ENCODE measurements around the gene KCTD7. TPM values are rescaled to one million over a fixed set of nuclear protein-coding genes. Genes with fewer than 3 reads are reported as not detected.

Gene KCTD7
- total and polyA plus RNA-seq, 2 of the 4 experiments (the other 2 are of a cell fraction) = 6.1 to 12.8 TPM

- no peaks in the 10 kb centered on the region for H3K9me3 ChIP-seq (ENCODE audit: control insufficient read depth, insufficient read depth, low read length)
- H2AFZ ChIP-seq (replicated peaks; ENCODE audit: low read length, poor library complexity) = no peak overlapping the region
- H3K18ac ChIP-seq (ENCODE audit: low read depth, low read length) = no peak overlapping the region
- H2BK15ac ChIP-seq (ENCODE audit: low read depth, low read length) = no peak overlapping the region
- no peak overlapping the region for H4K5ac ChIP-seq (ENCODE audit: low read depth, low read length)
- dilution Hi-C loops (cut with HindIII; ENCODE audit: low sequenced_read_pairs, unreplicated experiment) (no loop called here), intact Hi-C loops (cut with micrococcal nuclease) (no loop called here), in situ Hi-C loops (cut with MboI; ENCODE audit: low sequenced_read_pairs) (no loop called here)
- no peak overlapping the region for H3K27ac ChIP-seq (ENCODE audit: insufficient read depth, low read length)
- ChIA-PET CTCF (no interaction called here), POLR2A (ENCODE audit: unreplicated experiment) (no interaction called here)
- H3K4me2 ChIP-seq (ENCODE audit: low read depth, low read length) = no peak overlapping the region
- H3K56ac ChIP-seq (ENCODE audit: extremely low read depth, insufficient read depth, low read length) = no peak overlapping the region
- no peaks in the 10 kb centered on the region for H3K36me3 ChIP-seq (ENCODE audit: control insufficient read depth, insufficient read depth, low read length)
- H2BK120ac ChIP-seq (ENCODE audit: low read depth, low read length) = no peak overlapping the region
- H2AK5ac ChIP-seq (ENCODE audit: low read depth, low read length) = no peak overlapping the region
- H2BK20ac ChIP-seq (ENCODE audit: low read depth, low read length) = no peak overlapping the region
- no peaks in the 10 kb centered on the region for H3K4me1 ChIP-seq (ENCODE audit: control insufficient read depth, insufficient read depth, low read length)
- TF ChIP-seq FOS (IDR thresholded peaks at IDR 0.05; ENCODE audit: low read depth, low read length) (no peak), NFE2L2 (IDR thresholded peaks at IDR 0.05; ENCODE audit: low read depth, low read length) (no peak), BHLHE40 (IDR thresholded peaks at IDR 0.05; ENCODE audit: low read depth, low read length) (no peak), RAD21 (IDR thresholded peaks at IDR 0.05; ENCODE audit: low read length) (no peak), RCOR1 (IDR thresholded peaks at IDR 0.05; ENCODE audit: insufficient replicate concordance, low read length) (no peak), MAFK (IDR thresholded peaks at IDR 0.05; ENCODE audit: low read depth, low read length) (no peak), MAZ (IDR thresholded peaks at IDR 0.05; ENCODE audit: borderline replicate concordance, low read depth, low read length) (no peak), POLR2A (IDR thresholded peaks at IDR 0.05; ENCODE audit: low read depth, low read length) (no peak), MXI1 (IDR thresholded peaks at IDR 0.05; ENCODE audit: borderline replicate concordance, low read depth, low read length) (no peak), CHD1 (IDR thresholded peaks at IDR 0.05; ENCODE audit: low read depth, low read length) (no peak), RFX5 (IDR thresholded peaks at IDR 0.05; ENCODE audit: low read depth, low read length) (no peak), ELK1 (IDR thresholded peaks at IDR 0.05; ENCODE audit: borderline replicate concordance, low read depth, low read length) (no peak), SMC3 (IDR thresholded peaks at IDR 0.05; ENCODE audit: low read depth, low read length) (no peak)
- TF ChIP-seq, protein P1, sequence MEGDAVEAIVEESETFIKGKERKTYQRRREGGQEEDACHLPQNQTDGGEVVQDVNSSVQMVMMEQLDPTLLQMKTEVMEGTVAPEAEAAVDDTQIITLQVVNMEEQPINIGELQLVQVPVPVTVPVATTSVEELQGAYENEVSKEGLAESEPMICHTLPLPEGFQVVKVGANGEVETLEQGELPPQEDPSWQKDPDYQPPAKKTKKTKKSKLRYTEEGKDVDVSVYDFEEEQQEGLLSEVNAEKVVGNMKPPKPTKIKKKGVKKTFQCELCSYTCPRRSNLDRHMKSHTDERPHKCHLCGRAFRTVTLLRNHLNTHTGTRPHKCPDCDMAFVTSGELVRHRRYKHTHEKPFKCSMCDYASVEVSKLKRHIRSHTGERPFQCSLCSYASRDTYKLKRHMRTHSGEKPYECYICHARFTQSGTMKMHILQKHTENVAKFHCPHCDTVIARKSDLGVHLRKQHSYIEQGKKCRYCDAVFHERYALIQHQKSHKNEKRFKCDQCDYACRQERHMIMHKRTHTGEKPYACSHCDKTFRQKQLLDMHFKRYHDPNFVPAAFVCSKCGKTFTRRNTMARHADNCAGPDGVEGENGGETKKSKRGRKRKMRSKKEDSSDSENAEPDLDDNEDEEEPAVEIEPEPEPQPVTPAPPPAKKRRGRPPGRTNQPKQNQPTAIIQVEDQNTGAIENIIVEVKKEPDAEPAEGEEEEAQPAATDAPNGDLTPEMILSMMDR (conservative IDR thresholded peaks at IDR 0.05; ENCODE audit: low read depth, low read length) = no peak
- TF ChIP-seq, protein P2, sequence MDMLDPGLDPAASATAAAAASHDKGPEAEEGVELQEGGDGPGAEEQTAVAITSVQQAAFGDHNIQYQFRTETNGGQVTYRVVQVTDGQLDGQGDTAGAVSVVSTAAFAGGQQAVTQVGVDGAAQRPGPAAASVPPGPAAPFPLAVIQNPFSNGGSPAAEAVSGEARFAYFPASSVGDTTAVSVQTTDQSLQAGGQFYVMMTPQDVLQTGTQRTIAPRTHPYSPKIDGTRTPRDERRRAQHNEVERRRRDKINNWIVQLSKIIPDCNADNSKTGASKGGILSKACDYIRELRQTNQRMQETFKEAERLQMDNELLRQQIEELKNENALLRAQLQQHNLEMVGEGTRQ (IDR thresholded peaks at IDR 0.05; ENCODE audit: low read depth, low read length) = no peak
- no peaks in the 10 kb centered on the region for H4K20me1 ChIP-seq (ENCODE audit: insufficient read depth, low read length)
- H4K91ac ChIP-seq (ENCODE audit: insufficient read depth, low read depth, low read length) = no peak overlapping the region
- BruUV-seq (replicated peaks) = no TSS peak
- no peak overlapping the region for H2BK5ac ChIP-seq (ENCODE audit: low read depth, low read length, poor library complexity, severe bottlenecking)
- no peaks in the 10 kb centered on the region for H3K9me1 ChIP-seq (ENCODE audit: insufficient read depth, low read length)
- DNase-seq (no peak), ATAC-seq (ENCODE audit: low read depth) (no peak)
- H3K23ac ChIP-seq (ENCODE audit: low read depth, low read length) = no peak overlapping the region
- H4K8ac ChIP-seq (ENCODE audit: low read depth in 2 of 2, low read length in 2 of 2) = no peak overlapping the region
- H3K27me3 ChIP-seq (ENCODE audit: control insufficient read depth, insufficient read depth, low read length) = no peaks in the 10 kb centered on the region
- no peak overlapping the region for H3K4ac ChIP-seq (ENCODE audit: low read depth, low read length)
- WGBS, 2 experiments (ENCODE audit: extremely low coverage in 2 of 2, insufficient read length in 1 of 2) = no CpG with 5 or more reads among the region's 3 CpGs
- no peak overlapping the region for H2AK9ac ChIP-seq (replicated peaks; ENCODE audit: low read depth, low read length, poor library complexity)
- no peaks in the 10 kb centered on the region for H3K79me1 ChIP-seq (ENCODE audit: low read depth in 1 of 2, low read length in 2 of 2)
- H3K4me3 ChIP-seq (ENCODE audit: insufficient read depth, low read depth, low read length) = no peak overlapping the region
- no peak overlapping the region for H3K14ac ChIP-seq (replicated peaks; ENCODE audit: low read depth, low read length)
- no peak overlapping the region for H3K9ac ChIP-seq (ENCODE audit: low read depth, low read length)
Measured at GRCh38 chr7:66609176-66609575, 19.5 kb upstream of the KCTD7 start.

All from IMR-90 (cell line).